RWPE1 (cell line): ENCODE measurements around the gene PRSS48.
"Not testable (repeated sequence)": the region's sequence is repeated elsewhere in the genome, so short reads cannot be mapped to it uniquely, and the experiment has no call there.

ENCODE experiments used
- CTCF ChIA-PET: fragments of 350-600 bp; sonication (Branson Sonifier 250); formaldehyde crosslinking; extraction: SDS; loops from one replicate; lab custom pipeline; 2021; lab: Yijun Ruan, JAX
- POLR2A ChIA-PET: fragments of 400-600 bp; formaldehyde crosslinking; extraction: SDS; loops from one replicate; lab custom pipeline; 2020; ENCODE audit warnings: antibody characterized with exemption; ENCODE audit not compliant: low non-redundant PET; lab: Yijun Ruan, JAX
- DNase-seq: peaks from one replicate; pipeline ENCODE4 v3.0.0; 2012; ENCODE audit warnings: low spot score
- H3K27ac ChIP-seq: fragments of 450-650 bp; 2 replicates; pipeline ENCODE4 v1.5.1; 2017
- CTCF ChIP-seq: fragments of 450-650 bp; conservative IDR thresholded peaks from 2 replicates; pipeline ENCODE4 v1.5.1; 2017; ENCODE audit warnings: low read depth, mild to moderate bottlenecking

PRSS48 gene

GRCh38 chr4:151318307-151319006, 41.5 kb downstream of the PRSS48 start:
- ChIA-PET POLR2A (no interaction called here), CTCF (interaction anchor here (0.6 kb wide), 1 partner anchor 105 kb away, joined by 3 read pairs; no protein-coding TSS in a partner anchor)
- no peak for TF ChIP-seq CTCF

GRCh38 chr4:151319490-151319889, 42.5 kb downstream of the PRSS48 start:
- CTCF ChIA-PET = no interaction called here
- POLR2A ChIA-PET = no interaction called here
- no peak for DNase-seq

More at GRCh38 chr4:151318307-151319006, 41.5 kb downstream of the PRSS48 start:
- no peak for DNase-seq
- no peak overlapping the region for H3K27ac ChIP-seq

GRCh38 chr4:151321586-151321985, 44.6 kb downstream of the PRSS48 start:
- CTCF ChIA-PET = interaction anchor here (0.6 to 1.0 kb wide), 4 partner anchors 14 to 1064 kb away, joined by 3 read pairs; no protein-coding TSS in a partner anchor

More at GRCh38 chr4:151319490-151319889, 42.5 kb downstream of the PRSS48 start:
- no peak for TF ChIP-seq CTCF
- no peak overlapping the region for H3K27ac ChIP-seq

GRCh38 chr4:151322161-151322560, 45.2 kb downstream of the PRSS48 start:
- peak overlapping the region; percentile 68 for H3K27ac ChIP-seq
- POLR2A ChIA-PET, DNase-seq, CTCF ChIA-PET: not testable (repeated sequence)

More at GRCh38 chr4:151321586-151321985, 44.6 kb downstream of the PRSS48 start:
- DNase-seq = no peak
- POLR2A ChIA-PET = no interaction called here
- no peak overlapping the region for H3K27ac ChIP-seq
- TF ChIP-seq CTCF = no peak

GRCh38 chr4:151322570-151322969, 45.6 kb downstream of the PRSS48 start:
- peak overlapping the region; percentile 68; the same call in 1 of the 2 replicates for H3K27ac ChIP-seq
- DNase-seq = peak; percentile 37
- POLR2A ChIA-PET = no interaction called here
- no peak for TF ChIP-seq CTCF
- CTCF ChIA-PET = no interaction called here

- ChIA-PET CTCF (interaction anchor here (0.7 kb wide), 1 partner anchor 10 kb away, joined by 3 read pairs; no protein-coding TSS in a partner anchor), POLR2A (no interaction called here)
These were observed 46.7 kb downstream of the PRSS48 start for GRCh38 chr4:151323667-151324066.

More at GRCh38 chr4:151323667-151324066, 46.7 kb downstream of the PRSS48 start:
- no peak for DNase-seq
- no peak for TF ChIP-seq CTCF
- H3K27ac ChIP-seq = no peak overlapping the region
